K562 (cell line): Measurements from ENCODE around the gene GPAT3. TPM values are rescaled to one million over a fixed set of nuclear protein-coding genes. Genes with fewer than 3 reads are reported as not detected.

Experiments used
- BACH1 ChIP-seq: fragments of 200-800 bp; sonication (Bioruptor generic); IDR thresholded peaks from 2 replicates; pipeline ENCODE4 v1.6.1; 2016; ENCODE audit warnings: missing genetic modification characterization, missing compliant biosample characterization
- CBFA2T2 ChIP-seq: fragments of 450-650 bp; conservative IDR thresholded peaks from 2 replicates; pipeline ENCODE4 v1.6.1; 2017; ENCODE audit warnings: mild to moderate bottlenecking
- CBX1 ChIP-seq: sonication (generic); IDR thresholded peaks from 2 replicates; pipeline ENCODE4 v1.6.1; 2016; ENCODE audit warnings: antibody characterized with exemption, low read depth, mild to moderate bottlenecking
- CBX2 ChIP-seq: fragments of 200-600 bp; sonication (generic); IDR thresholded peaks from one replicate; pipeline ENCODE4 v1.6.1; 2012; ENCODE audit warnings: mild to moderate bottlenecking, low read length, inconsistent platforms; ENCODE audit not compliant: insufficient read depth, poor library complexity, severe bottlenecking
- EHMT2 ChIP-seq: fragments of 450-650 bp; IDR thresholded peaks from 2 replicates; pipeline ENCODE4 v1.6.1; 2018; ENCODE audit warnings: antibody characterized with exemption
- GABPB2 ChIP-seq: fragments of 250-450 bp; sonication (Bioruptor Pico); conservative IDR thresholded peaks from 2 replicates; pipeline ENCODE4 v1.5.1; 2021; ENCODE audit warnings: mild to moderate bottlenecking
- JUNB ChIP-seq: fragments of 450-650 bp; formaldehyde crosslinking; conservative IDR thresholded peaks from 2 replicates; pipeline ENCODE4 v1.4.0; 2020; ENCODE audit warnings: mild to moderate bottlenecking
- KLF6 ChIP-seq: fragments of 250-450 bp; sonication (Bioruptor Pico); IDR thresholded peaks from 2 replicates; pipeline ENCODE4 v1.4.0; 2020; ENCODE audit warnings: mild to moderate bottlenecking, moderate library complexity, borderline replicate concordance
- LARP7 ChIP-seq: fragments of 450-650 bp; IDR thresholded peaks from 2 replicates; pipeline ENCODE4 v1.6.1; 2016
- MAFK ChIP-seq: IDR thresholded peaks from 2 replicates; pipeline ENCODE4 v1.6.1; 2011; ENCODE audit warnings: low read length, improper control_type of control experiment
- MECOM ChIP-seq: fragments of 250-450 bp; sonication (Bioruptor Pico); IDR thresholded peaks from 2 replicates; pipeline ENCODE4 v1.8.0; 2022; ENCODE audit warnings: inconsistent platforms
- MEF2D ChIP-seq: conservative IDR thresholded peaks from 2 replicates; pipeline ENCODE4 v1.6.1; 2016; ENCODE audit warnings: low read depth, missing genetic modification characterization, missing compliant biosample characterization
- NFYB ChIP-seq: IDR thresholded peaks from 2 replicates; pipeline ENCODE4 v1.6.1; 2011; ENCODE audit warnings: mild to moderate bottlenecking, moderate library complexity; ENCODE audit not compliant: insufficient read length; ENCODE audit errors: extremely low read depth
- NR2C1 ChIP-seq, 2 experiments: fragments of 450-650 bp; IDR thresholded peaks; 2 replicates each; pipeline ENCODE4 v1.6.1; 2017; ENCODE audit warnings: mild to moderate bottlenecking in 2 of 2, antibody characterized with exemption in 1 of 2, inconsistent platforms in 1 of 2, missing compliant biosample characterization in 1 of 2, missing genetic modification characterization in 1 of 2
- PHB2 ChIP-seq: fragments of 450-650 bp; IDR thresholded peaks from 2 replicates; pipeline ENCODE4 v1.6.1; 2017; ENCODE audit warnings: low read depth
- RBM34 ChIP-seq: fragments of 200-400 bp; formaldehyde crosslinking; IDR thresholded peaks from 2 replicates; pipeline ENCODE4 v1.6.1; 2018; ENCODE audit warnings: low read length, borderline replicate concordance; ENCODE audit not compliant: insufficient read depth
- TAF9B ChIP-seq: fragments of 450-650 bp; IDR thresholded peaks from 2 replicates; pipeline ENCODE4 v1.6.1; 2018; ENCODE audit warnings: mild to moderate bottlenecking; ENCODE audit not compliant: partially characterized antibody
- TAL1 ChIP-seq: fragments of 450-650 bp; IDR thresholded peaks from 2 replicates; pipeline ENCODE4 v1.6.1; 2016; ENCODE audit warnings: mild to moderate bottlenecking
- THAP12 ChIP-seq: fragments of 250-450 bp; sonication (Bioruptor Pico); IDR thresholded peaks from 2 replicates; pipeline ENCODE4 v1.9.0; 2021; ENCODE audit warnings: mild to moderate bottlenecking, inconsistent platforms
- WHSC1 ChIP-seq: IDR thresholded peaks from one replicate; pipeline ENCODE4 v1.6.1; 2012; ENCODE audit warnings: low read length, control low read depth, inconsistent platforms
- ZNF444 ChIP-seq: fragments of 250-450 bp; sonication (Bioruptor Pico); IDR thresholded peaks from 2 replicates; pipeline ENCODE4 v1.4.0; 2020; ENCODE audit warnings: mild to moderate bottlenecking, moderate library complexity
- ZNF518B ChIP-seq: fragments of 250-450 bp; sonication (Bioruptor Pico); IDR thresholded peaks from 2 replicates; pipeline ENCODE4 v1.5.0; 2021; ENCODE audit warnings: mild to moderate bottlenecking, moderate library complexity
- ZNF644 ChIP-seq: fragments of 200-800 bp; sonication (Bioruptor generic); IDR thresholded peaks from 2 replicates; pipeline ENCODE4 v1.6.1; 2016; ENCODE audit warnings: low read depth, missing genetic modification characterization, missing compliant biosample characterization
- polyA plus RNA-seq, 8 experiments: library from polyadenylated mRNA; depleted of rRNA in 4 of 8; stranded (reverse) in 5 of 8; unstranded in 3 of 8; fragments of >200 nt; fragmentation: Nextera tagmentation in 2 of 8; fragmentation: Illumina TruSeq in 1 of 8; extraction: Ambion mirVana in 2 of 8; extraction: Trizol in 1 of 8; gene quantifications; 2 replicates each; pipeline versions ENCODE4 v1.2.1 to v1.2.3, GENCODE V29; 2011 to 2014; ENCODE audit warnings: inconsistent platforms in 1 of 8, missing spikeins in 1 of 8
- total RNA-seq, 7 experiments: library from RNA; depleted of rRNA in 6 of 7; stranded (reverse); fragments of >200 nt in 6 of 7; fragmentation: Illumina TruSeq in 2 of 7; extraction: Trizol in 2 of 7; gene quantifications; 2 replicates each; pipeline versions ENCODE4 v1.2.1 to v1.2.3, GENCODE V29; 2011 to 2021; ENCODE audit warnings: low replicate concordance in 1 of 7
- TF ChIP-seq, protein P1 (sequence below): fragments of 450-650 bp; IDR thresholded peaks from 2 replicates; pipeline ENCODE4 v1.6.1; 2016; ENCODE audit warnings: borderline replicate concordance

Gene GPAT3
- total and polyA plus RNA-seq, 9 of the 15 experiments (the other 6 are each of a cell fraction or from before 2014, with no cell fraction given) = 4.1 to 16.1 (median 13.1) TPM

GRCh38 chr4:83522239-83522638 is 13.7 kb upstream of the GPAT3 start (continued):
- TF ChIP-seq, protein P1, sequence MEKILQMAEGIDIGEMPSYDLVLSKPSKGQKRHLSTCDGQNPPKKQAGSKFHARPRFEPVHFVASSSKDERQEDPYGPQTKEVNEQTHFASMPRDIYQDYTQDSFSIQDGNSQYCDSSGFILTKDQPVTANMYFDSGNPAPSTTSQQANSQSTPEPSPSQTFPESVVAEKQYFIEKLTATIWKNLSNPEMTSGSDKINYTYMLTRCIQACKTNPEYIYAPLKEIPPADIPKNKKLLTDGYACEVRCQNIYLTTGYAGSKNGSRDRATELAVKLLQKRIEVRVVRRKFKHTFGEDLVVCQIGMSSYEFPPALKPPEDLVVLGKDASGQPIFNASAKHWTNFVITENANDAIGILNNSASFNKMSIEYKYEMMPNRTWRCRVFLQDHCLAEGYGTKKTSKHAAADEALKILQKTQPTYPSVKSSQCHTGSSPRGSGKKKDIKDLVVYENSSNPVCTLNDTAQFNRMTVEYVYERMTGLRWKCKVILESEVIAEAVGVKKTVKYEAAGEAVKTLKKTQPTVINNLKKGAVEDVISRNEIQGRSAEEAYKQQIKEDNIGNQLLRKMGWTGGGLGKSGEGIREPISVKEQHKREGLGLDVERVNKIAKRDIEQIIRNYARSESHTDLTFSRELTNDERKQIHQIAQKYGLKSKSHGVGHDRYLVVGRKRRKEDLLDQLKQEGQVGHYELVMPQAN = no peak
- TF ChIP-seq CBFA2T2 (no peak), BACH1 (tag) (no peak), JUNB (CRISPR knock-in tag) (no peak), CBX2 (no peak), GABPB2 (no peak), KLF6 (CRISPR knock-in tag) (peak; percentile 68; the same call in 1 of the 2 replicates), MECOM (CRISPR knock-in tag) (no peak), CBX1 (no peak), RBM34 (no peak), TAF9B (no peak), ZNF518B (CRISPR knock-in tag) (no peak), LARP7 (no peak), MEF2D (peak; percentile 72), WHSC1 (no peak), TAL1 (no peak), NR2C1 (IDR thresholded peaks at IDR 0.05) (no peak), NR2C1 (tag; IDR thresholded peaks at IDR 0.05) (0 out of 2 replicates have a peak, but pooled peaks have one; percentile 26), THAP12 (CRISPR knock-in tag) (no peak), EHMT2 (no peak), PHB2 (no peak), ZNF644 (tag) (no peak), ZNF444 (CRISPR knock-in tag) (no peak), NFYB (no peak), MAFK (no peak)
